GM12801 (cell line): ENCODE results near the gene IMPDH1.

Experiments used
- TF ChIP-seq, protein P1 (sequence below): IDR thresholded peaks from one replicate; pipeline ENCODE4 v1.5.1; 2011; ENCODE audit warnings: control low read depth; ENCODE audit not compliant: insufficient read length; ENCODE audit errors: extremely low read depth

Gene IMPDH1

GRCh38 chr7:128409596-128410450, at the start of gene IMPDH1:
TSS of gene IMPDH1 (minus strand) at chr7:128409982. CDS start at chr7:128409901, 81 bp downstream.
- TF ChIP-seq, protein P1, sequence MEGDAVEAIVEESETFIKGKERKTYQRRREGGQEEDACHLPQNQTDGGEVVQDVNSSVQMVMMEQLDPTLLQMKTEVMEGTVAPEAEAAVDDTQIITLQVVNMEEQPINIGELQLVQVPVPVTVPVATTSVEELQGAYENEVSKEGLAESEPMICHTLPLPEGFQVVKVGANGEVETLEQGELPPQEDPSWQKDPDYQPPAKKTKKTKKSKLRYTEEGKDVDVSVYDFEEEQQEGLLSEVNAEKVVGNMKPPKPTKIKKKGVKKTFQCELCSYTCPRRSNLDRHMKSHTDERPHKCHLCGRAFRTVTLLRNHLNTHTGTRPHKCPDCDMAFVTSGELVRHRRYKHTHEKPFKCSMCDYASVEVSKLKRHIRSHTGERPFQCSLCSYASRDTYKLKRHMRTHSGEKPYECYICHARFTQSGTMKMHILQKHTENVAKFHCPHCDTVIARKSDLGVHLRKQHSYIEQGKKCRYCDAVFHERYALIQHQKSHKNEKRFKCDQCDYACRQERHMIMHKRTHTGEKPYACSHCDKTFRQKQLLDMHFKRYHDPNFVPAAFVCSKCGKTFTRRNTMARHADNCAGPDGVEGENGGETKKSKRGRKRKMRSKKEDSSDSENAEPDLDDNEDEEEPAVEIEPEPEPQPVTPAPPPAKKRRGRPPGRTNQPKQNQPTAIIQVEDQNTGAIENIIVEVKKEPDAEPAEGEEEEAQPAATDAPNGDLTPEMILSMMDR: no peak

DNA sequence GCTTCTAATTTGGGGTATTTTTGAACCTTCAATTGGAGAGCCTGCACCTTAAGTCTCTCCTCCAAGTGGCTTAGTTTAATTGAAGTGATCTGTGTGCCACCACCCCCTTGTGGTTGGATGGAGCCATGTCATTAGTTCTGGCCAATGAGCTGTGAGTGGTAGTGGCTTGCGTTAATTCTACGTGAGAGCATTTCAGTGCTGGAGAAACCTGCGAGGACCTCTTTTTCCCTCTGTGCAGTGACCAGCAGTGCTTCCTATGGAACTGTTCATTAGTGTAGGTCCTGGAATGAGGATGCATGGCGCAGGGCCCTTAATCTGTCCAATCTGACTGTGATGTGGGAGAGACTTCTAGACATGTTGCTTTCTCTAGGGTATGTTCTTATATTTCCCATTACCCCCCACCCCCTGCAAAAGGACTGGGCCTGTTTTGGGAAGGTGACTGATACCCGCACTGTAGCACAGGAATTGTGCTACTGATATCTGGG, 49.7 kb upstream of the IMPDH1 start:
- TF ChIP-seq, protein P1: no peak

DNA sequence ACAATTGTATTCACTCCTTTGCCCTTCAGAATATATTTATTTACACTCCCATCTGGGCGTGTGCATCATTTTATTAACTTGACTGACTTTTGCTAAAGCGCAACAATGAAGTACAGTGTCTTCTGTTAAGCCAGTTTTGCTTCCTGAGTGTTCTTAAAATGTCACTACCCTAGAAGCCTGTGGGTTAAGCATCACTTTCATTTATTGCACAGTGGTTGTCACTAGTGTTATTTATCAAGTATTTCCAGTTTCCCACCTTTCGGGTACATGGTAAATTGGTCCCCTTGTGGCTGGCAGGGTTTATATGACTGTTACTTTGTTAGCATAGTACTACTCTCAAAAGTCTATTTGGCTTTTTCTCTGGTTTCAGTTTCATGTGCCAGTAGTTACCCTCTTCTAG, 49.2 kb upstream of the IMPDH1 start:
- TF ChIP-seq, protein P1: no peak

DNA sequence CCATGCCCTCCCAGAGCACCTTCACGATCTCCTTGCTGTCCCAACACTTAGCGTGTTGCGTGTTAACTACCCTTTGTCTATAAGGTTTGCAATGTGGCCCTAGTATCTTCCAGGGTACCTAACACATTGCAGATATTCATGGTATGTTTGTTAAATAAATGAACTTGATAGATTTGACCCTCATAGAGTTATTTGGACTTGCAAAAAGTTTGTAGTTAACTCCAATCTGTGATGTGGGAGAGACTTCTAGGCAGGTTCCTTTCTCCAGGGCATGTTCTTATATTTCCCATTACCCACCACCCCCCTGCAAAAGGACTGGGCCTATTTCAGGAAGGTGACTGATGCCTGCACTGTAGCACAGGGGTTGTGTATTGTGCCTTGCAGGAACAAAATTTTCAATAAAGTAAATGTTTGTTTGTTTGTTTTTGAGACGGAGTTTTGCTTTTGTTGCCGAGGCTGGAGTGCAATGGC, 46.5 kb upstream of the IMPDH1 start:
- TF ChIP-seq, protein P1: no peak

DNA sequence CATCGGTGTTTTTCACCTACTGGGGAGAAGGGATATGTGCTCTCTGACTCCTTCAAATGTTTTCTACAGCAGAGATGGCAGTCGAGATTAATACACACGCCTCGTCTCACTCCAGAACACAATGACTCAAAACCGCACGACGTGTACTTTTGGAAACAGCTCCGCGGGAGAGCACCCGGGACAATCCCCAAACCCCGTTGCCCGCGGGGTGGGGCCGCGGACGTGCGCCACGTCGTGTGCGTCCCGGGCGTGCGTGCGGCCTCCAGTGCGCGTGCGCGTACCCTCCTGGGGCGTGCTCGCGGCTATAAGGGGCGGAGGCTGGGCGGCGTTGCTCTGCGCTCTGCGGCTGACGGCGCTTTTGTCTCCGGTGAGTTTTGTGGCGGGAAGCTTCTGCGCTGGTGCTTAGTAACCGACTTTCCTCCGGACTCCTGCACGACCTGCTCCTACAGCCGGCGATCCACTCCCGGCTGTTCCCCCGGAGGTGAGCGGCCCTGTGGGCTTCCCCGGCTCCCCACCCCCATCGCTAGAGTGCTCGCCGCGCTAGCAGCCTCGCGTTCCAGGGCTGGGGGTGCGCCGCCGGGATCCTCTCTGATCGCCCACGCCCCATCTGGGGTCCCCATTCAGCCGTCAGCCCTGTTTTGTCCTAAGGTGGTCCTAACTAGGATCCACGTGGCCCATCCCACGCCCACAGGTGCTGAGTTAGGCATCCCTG, 45.9 kb upstream of the IMPDH1 start, which contains the start of gene HILPDA:
HILPDA (plus strand) TSS at position 336 of the 712 bp plus-strand sequence. CDS start 1,391 bp downstream, outside the sequence.
- TF ChIP-seq, protein P1: no peak

GRCh38 chr7:128454808-128455542, 45.2 kb upstream of the IMPDH1 start:
- TF ChIP-seq, protein P1: no peak
